RWPE2 (cell line): ENCODE results near the gene RGS9.
"Not testable (repeated sequence)": the region's sequence is repeated elsewhere in the genome, so short reads cannot be mapped to it uniquely, and the experiment has no call there.

Source experiments
- ATAC-seq: fragments of 200-7000 bp; cut with Tn5 transposase; 3 replicates; pipeline ENCODE4 v1.9.1; 2021; ENCODE audit warnings: low read depth
- DNase-seq: peaks from one replicate; pipeline ENCODE4 v3.0.0-alpha.2; 2020; ENCODE audit warnings: low spot score
- H3K27ac ChIP-seq: fragments of 450-650 bp; 2 replicates; pipeline ENCODE4 v1.5.1; 2017; ENCODE audit warnings: mild to moderate bottlenecking; ENCODE audit not compliant: poor library complexity, severe bottlenecking
- H3K27me3 ChIP-seq: fragments of 250-450 bp; sonication (Bioruptor Pico); 2 replicates; pipeline ENCODE4 v1.5.1; 2021; ENCODE audit warnings: mild to moderate bottlenecking, moderate library complexity; ENCODE audit not compliant: insufficient read depth, poor library complexity, severe bottlenecking
- H3K36me3 ChIP-seq: fragments of 250-450 bp; sonication (Bioruptor Pico); 2 replicates; pipeline ENCODE4 v1.5.1; 2020; ENCODE audit warnings: low read depth, mild to moderate bottlenecking, moderate library complexity
- H3K4me1 ChIP-seq: fragments of 250-450 bp; sonication (Bioruptor Pico); 2 replicates; pipeline ENCODE4 v1.5.1; 2021; ENCODE audit warnings: mild to moderate bottlenecking, moderate library complexity; ENCODE audit not compliant: insufficient read depth, poor library complexity, severe bottlenecking
- H3K4me3 ChIP-seq: fragments of 250-450 bp; sonication (Bioruptor Pico); 2 replicates; pipeline ENCODE4 v1.5.1; 2021; ENCODE audit warnings: mild to moderate bottlenecking, moderate library complexity; ENCODE audit not compliant: severe bottlenecking
- H3K9me3 ChIP-seq: fragments of 250-450 bp; sonication (Bioruptor Pico); 2 replicates; pipeline ENCODE4 v1.5.1; 2021; ENCODE audit warnings: mild to moderate bottlenecking, moderate library complexity; ENCODE audit not compliant: severe bottlenecking
- TF ChIP-seq, protein P1 (sequence below): fragments of 450-650 bp; IDR thresholded peaks from one replicate; pipeline ENCODE4 v1.5.1; 2017; ENCODE audit warnings: mild to moderate bottlenecking, moderate library complexity; ENCODE audit not compliant: poor library complexity, severe bottlenecking

RGS9 gene

DNA sequence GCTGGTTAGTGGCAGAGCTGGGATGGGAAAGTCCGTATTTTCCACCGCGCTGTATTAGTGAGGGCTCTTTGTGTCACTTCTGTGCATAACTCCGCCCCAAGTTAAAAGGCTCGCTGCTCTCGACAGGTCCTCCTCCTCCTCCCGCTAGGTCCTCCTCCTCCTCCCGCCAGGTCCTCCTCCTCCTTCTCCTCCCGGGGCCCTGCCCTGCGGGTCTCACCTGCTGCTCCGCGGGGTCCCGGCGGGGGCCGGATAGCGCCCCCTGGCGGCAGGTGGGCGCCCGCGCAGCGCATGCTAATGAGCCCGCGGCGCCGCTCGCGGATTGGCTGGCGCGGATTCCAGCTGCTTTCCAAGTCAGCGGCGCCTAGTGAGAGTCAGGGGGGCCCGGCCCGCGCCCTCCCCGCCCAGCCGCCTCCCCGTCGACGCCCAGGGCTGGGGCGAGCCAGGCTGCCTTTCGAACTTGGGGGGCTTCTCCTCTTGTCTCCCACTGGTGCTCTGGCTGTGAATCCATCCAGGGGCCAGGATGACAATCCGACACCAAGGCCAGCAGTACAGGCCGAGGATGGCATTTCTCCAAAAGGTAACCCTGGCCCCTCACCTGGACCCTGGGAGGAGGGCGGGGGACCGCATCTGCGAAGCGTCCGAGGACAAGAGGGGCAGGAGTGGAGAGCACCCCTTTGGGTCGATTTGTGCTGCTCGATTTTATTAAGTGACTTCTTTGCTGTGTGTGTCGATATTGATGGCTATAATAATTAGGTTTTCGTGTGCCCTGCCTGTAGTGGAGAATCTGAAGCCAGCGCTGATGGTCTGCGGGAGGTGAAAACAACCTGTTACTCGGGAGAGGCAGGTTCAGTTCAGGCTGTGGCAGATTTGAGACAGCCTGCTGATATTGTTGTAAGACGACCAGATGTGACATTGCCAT is at the start of gene RGS9:
Gene RGS9, plus strand, starts transcription at position 350 of the 919 bp plus-strand sequence. Its CDS starts 171 bp downstream, at position 521.
- peak within 1 kb of the TSS; percentile 25 for H3K4me3 ChIP-seq
- peak; percentile 90 for ATAC-seq
- TF ChIP-seq, protein P1, sequence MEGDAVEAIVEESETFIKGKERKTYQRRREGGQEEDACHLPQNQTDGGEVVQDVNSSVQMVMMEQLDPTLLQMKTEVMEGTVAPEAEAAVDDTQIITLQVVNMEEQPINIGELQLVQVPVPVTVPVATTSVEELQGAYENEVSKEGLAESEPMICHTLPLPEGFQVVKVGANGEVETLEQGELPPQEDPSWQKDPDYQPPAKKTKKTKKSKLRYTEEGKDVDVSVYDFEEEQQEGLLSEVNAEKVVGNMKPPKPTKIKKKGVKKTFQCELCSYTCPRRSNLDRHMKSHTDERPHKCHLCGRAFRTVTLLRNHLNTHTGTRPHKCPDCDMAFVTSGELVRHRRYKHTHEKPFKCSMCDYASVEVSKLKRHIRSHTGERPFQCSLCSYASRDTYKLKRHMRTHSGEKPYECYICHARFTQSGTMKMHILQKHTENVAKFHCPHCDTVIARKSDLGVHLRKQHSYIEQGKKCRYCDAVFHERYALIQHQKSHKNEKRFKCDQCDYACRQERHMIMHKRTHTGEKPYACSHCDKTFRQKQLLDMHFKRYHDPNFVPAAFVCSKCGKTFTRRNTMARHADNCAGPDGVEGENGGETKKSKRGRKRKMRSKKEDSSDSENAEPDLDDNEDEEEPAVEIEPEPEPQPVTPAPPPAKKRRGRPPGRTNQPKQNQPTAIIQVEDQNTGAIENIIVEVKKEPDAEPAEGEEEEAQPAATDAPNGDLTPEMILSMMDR: peak; percentile 97
- H3K4me1 ChIP-seq: no peaks in the 10 kb centered on the region
- no peaks in the 10 kb centered on the region for H3K9me3 ChIP-seq
- no peaks in the 10 kb centered on the region for H3K36me3 ChIP-seq
- no peak within 1 kb of the TSS for H3K27ac ChIP-seq
- no peak for DNase-seq
- no peaks in the 10 kb centered on the region for H3K27me3 ChIP-seq

DNA sequence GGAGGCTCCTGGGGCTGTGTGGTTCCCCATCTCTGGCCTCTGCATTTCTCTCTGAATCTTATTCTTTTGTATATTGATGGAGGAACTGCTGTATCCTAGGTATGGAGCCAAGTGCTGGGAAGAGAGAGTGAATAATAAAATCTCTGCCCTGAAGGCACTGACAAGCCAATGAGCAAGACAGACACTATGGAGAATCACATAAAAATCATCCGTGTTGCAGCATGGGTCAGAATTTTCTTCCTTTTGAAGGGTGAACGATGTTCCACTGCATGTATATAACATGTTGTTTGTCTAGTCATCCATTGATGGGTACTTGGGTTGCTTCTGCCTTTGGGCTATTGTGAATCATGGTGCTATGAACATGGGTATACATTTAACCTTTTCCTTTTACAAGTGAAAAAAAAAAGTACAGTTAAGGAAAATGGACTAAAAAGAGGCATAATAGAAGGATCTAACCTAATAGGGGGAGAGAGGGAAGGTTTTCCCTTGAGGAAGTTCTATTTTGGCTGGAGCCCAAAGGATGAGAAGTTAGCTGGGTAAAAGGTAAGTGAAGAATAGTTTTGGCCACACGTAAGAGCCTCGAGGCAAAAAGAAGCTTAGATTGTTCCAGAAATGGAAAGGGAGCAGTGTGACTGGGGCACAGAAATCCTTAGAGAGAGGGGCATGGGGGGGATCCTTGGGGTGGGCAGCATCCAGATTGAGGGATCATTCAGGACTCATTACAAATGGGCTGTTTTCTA is 48.4 kb upstream of the RGS9 start:
- no peak for DNase-seq
- Histone ChIP-seq H3K27me3 (no peaks in the 10 kb centered on the region), H3K9me3 (no peaks in the 10 kb centered on the region), H3K27ac (peak overlapping the region; percentile 60), H3K4me1 (peaks cover 17% of the 10 kb centered on the region), H3K36me3 (no peaks in the 10 kb centered on the region), H3K4me3 (no peak overlapping the region)
- TF ChIP-seq, protein P1: no peak
- peak; percentile 82 for ATAC-seq

DNA sequence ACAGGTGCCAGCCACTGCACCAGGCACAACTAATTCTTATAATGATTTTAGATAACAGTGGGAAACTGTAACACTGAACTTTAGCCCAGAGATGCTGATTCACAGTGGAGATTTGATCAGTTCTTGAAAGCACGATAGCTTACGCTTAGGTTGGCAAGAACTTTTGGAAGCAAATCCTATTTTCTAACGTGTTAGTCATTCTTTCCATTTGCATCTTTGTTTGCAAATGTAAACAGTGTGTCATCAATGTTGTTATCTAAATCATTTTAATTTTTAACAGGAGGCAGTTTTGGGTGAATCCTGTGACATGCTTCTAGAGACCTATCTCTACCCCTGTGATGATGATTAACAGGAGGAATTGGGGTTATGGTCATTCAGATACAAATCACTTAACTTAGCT is 44.9 kb upstream of the RGS9 start:
- DNase-seq (no peak), ATAC-seq (no peak)
- Histone ChIP-seq H3K9me3 (no peaks in the 10 kb centered on the region), H3K4me3 (no peak overlapping the region), H3K27ac (no peak overlapping the region), H3K27me3 (no peaks in the 10 kb centered on the region), H3K36me3 (no peaks in the 10 kb centered on the region), H3K4me1 (peaks cover 17% of the 10 kb centered on the region)
- TF ChIP-seq, protein P1: no peak

DNA sequence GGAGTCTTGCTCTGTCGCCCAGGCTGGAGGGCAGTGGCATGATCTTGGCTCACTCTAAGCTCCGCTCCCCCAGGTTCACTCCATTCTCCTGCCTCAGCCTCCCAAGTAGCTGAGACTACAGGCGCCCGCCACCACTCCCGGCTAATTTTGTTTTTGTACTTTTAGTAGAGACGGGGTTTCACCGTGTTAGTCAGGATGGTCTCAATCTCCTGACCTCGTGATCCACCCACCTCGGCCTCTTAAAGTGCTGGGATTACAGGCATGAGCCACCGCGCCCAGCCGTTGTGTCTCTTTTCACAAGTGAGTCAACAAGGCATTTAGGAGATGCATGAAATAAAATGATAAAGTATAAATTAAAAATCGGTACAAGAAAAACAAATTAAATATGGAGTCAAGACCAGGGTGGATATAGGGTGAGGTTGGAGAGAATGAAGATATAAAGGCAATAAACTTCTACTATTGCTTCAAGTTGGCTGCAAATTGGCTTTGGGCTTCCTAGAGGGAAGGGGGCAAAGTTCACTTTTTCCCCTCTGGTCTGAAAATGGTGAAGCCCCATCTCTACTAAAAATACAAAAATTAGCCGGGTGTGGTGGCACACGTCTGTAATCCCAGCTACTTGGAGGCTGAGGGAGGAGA is 44.3 kb upstream of the RGS9 start:
- not testable (repeated sequence) for H3K27ac ChIP-seq, H3K27me3 ChIP-seq, H3K9me3 ChIP-seq, ATAC-seq, H3K36me3 ChIP-seq, H3K4me3 ChIP-seq
- DNase-seq: peak; percentile 7
- H3K4me1 ChIP-seq: peaks cover 14% of the 10 kb centered on the region

DNA sequence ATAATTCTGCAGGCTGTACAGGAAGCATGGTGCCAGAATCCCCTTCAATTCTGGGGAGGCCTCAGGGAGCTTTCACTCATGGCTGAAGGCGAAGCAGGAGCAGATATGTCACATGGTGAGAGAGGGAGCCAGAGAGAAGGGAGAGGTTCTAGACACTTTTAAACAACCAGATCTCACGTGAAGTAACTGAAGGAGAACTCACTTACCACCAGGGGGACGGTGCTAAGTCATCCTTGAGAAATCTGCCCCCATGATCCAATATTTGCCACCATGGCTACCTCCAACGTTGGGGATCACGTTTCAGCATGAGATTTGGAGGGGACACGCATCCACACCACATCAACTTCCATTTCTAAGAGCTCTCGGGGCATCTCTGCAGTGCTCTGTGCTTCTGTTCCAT is 43.2 kb upstream of the RGS9 start:
- H3K36me3 ChIP-seq: no peaks in the 10 kb centered on the region
- H3K9me3 ChIP-seq: no peaks in the 10 kb centered on the region
- no peak overlapping the region for H3K27ac ChIP-seq
- TF ChIP-seq, protein P1: no peak
- no peaks in the 10 kb centered on the region for H3K27me3 ChIP-seq
- ATAC-seq: no peak
- DNase-seq: peak; percentile 3
- no peak overlapping the region for H3K4me3 ChIP-seq
- peaks cover 3% of the 10 kb centered on the region for H3K4me1 ChIP-seq
